HG02970 (cell line): Measurements from ENCODE around the gene PHRF1.

Experiments used
- ATAC-seq: cut with Tn5 transposase; IDR thresholded peaks from one replicate; pipeline ENCODE4 v1.9.1; 2021; ENCODE audit warnings: mild to moderate bottlenecking, moderate library complexity, moderate number of reproducible peaks; ENCODE audit not compliant: unreplicated experiment, low FRiP score

The PHRF1 gene

DNA sequence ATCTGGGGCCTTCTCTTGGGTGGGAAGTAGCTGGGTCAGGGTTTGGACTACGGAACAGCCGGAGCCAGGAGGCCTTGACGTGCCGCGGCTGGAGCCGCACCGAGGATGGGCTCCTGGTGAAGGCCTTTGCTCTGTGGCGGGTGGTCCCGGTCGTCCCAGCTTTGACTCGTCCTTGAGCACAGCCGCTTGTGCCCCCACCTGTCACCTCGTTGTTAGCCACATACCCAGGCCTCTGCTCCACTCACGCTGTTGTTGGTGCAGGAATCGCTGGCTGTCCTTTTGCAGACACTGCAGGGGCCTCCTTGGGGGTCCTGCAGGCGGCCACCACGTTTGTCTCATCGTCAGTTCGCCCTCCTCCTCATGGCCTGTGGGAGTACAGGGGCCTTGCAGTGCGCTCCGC is 17.1 kb downstream of the PHRF1 start:
- no peak for ATAC-seq

DNA sequence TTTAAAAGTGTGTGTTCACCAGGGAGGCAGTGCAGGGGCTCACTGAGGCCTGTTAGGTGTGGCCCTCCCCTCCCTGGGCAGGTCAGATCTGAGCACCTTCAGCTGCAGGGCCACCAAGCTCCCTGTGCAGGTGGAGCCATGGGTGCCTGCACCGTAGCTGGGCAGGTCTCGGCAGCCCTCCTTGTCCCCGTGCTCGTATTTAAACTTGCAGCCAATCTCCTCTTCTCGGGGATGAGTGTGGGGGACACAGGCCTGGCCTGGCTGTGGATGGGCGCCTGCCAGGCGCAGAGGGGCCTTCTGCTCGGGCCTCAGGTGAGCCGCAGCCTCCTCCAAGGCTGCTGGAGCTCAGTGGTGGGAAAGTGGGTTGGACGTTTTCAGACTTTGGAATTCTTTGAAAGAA is 19.1 kb downstream of the PHRF1 start:
- no peak for ATAC-seq

GRCh38 chr11:596374-596773 is 20.1 kb downstream of the PHRF1 start:
- no peak for ATAC-seq

DNA sequence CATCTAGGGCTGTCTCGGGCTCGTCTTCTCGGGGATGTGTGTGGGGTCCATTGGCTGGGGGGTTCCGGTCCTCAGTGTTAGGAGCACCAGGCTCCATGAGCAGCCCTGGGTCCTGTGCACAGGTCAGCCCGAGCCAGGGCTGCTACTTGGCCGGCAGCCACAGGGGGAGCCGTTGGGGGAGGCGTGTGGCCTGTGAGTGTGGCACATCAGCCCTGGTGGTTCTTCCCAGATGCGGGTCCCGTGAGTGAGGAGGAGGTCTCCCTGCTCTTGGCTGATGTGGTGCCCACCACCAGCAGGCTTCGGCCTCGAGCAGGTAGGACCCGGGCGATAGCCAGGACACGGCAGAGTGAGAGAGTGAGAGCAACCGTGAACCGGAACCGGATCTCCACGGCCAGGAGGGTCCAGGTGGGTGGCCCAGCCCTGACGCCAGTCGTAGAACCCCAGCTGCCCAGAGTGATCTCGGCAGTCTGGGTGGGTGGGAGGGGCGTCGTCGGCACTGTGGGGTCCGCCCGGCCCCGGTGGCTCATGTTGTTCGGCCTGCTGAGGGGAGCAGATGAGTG is 21.0 kb downstream of the PHRF1 start:
- no peak for ATAC-seq

GRCh38 chr11:598005-598680 is 21.9 kb downstream of the PHRF1 start:
- no peak for ATAC-seq

- ATAC-seq: no peak
These were observed 25.4 kb downstream of the PHRF1 start for GRCh38 chr11:601573-602245.

DNA sequence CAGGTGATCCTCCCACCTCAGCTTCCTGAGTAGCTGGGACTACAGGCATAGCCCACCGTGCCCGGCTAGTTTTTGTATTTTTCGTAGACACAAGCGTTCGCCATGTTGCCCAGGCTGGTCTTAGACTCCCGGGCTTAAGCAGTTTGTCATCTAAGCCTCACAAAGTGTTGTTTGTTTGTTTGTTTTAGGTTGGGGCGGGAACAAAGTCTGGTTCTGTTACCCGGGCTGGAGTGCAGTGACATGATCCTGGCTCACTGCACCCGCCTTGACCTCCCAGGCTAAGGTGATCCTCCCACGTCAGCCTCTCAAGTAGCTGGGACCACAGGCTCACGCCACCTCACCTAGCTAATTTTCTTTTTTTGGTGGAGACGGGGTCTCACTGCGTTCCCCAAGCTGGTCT is 26.9 kb downstream of the PHRF1 start:
- no peak for ATAC-seq

DNA sequence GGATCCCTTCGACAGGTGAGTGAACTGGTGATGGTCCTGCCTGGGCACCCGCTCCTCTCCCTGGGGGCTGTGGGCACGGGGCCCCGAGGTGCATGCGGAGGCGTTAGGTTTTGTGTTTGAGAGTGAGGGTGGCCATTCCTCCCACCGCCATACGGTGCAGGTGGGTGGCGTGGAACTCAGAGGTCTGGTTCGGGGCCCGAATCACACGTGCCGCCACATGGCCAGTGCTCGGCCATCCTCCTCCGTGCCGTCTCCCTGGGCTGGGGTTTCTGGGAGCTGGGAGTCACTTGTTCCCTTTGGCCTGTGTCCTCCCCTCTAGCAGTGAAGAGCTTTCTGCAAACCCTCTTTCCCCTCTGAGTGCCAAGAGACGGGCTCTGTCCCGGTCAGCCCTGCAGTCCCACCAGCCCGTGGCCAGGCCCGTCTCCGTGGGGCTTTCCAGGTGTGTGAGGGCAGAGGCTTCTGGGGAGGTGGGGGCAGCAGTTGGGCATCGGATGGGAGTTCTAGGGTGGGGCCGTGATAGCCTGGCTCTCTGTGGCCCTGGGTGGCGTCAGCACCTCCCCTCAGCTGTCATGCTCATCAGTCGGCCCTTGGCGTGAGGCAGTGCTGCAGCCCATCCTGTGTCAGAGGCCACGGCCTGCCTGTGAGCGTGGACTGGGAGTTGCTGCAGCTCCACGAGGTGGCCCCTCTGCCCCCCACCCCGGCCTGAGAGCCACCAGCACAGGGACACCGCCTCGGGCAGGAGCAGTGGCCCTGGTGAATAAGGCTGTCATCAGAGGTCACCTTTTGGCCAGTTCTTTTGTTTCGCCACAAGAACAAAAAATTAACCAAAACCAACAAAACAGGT is 29.2 kb downstream of the PHRF1 start:
- ATAC-seq: no peak

DNA sequence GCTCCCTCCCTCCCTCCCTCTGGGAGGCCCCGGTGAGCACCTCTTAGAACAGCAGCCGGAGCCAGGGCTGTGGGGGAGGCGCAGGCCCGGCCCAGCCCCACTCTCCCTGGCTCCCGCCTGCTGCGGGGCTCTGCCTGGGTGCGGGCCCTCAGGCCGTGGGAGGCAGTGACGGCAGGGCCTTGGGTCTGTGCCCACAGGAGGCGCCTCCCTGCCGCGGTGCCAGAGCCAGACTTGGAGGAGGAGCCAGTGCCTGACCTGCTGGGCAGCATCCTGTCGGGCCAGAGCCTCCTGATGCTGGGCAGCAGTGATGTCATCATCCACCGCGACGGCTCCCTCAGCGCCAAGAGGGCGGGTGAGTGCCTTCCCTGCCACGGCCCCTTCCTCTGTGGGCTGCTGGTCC is 30.0 kb downstream of the PHRF1 start:
- ATAC-seq: no peak

- ATAC-seq: no peak
These were observed 30.9 kb downstream of the PHRF1 start for GRCh38 chr11:607020-607780.

DNA sequence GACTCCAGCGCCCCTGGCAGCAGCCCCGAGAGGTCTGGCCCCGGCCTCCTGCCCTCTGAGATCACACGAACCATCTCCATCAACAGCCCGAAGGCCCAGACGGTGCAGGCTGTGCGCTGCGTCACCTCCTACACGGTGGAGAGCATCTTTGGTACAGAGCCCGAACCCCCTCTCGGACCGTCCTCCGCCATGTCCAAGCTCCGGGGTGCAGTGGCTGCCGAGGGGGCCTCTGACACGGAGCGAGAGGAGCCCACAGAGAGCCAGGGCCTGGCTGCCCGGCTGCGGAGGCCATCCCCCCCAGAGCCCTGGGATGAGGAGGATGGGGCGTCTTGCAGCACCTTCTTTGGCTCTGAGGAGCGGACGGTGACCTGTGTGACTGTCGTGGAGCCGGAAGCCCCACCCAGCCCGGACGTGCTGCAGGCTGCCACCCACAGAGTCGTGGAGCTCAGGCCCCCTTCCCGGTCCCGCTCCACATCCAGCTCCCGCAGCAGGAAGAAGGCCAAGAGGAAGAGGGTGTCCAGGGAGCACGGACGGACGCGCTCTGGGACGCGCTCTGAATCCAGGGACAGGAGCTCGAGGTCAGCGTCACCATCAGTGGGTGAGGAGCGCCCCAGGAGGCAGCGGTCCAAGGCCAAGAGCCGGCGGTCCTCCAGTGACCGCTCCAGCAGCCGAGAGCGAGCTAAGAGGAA is 31.8 kb downstream of the PHRF1 start:
- no peak for ATAC-seq

GRCh38 chr11:608791-609251 is 32.6 kb downstream of the PHRF1 start:
- no peak for ATAC-seq

- ATAC-seq: no peak
These were observed 33.1 kb downstream of the PHRF1 start for GRCh38 chr11:609341-609811.

GRCh38 chr11:610146-610801 is 34.0 kb downstream of the PHRF1 start:
- no peak for ATAC-seq

- ATAC-seq: no peak
These were observed 35.0 kb downstream of the PHRF1 start for GRCh38 chr11:611001-611996.

- ATAC-seq: no peak
These were observed 36.1 kb downstream of the PHRF1 start for GRCh38 chr11:612201-612960.

DNA sequence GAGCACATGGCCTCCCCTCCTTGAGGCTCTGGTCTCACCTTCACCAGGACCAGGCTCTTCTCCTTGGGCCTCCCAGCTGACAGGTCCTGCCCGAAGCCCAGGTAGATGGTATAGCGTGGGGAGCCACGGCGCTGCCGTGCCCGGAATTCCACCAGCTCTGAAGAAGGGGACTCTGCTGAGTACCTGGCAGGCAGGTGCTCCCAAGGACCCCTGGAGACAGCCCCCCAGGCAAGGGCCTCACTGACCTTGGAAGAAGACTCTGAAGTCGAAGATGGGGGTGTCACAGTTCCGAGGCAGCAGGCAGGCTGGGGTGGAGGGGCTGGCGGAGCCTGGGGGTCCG is 36.7 kb downstream of the PHRF1 start:
- ATAC-seq: no peak
